ENCODE measurements around the gene PARP1. TPM values are rescaled to one million over a fixed set of nuclear protein-coding genes. Genes with fewer than 3 reads are reported as not detected.
A peak's percentile ranks its signal among the peaks of the same experiment; 100 is the strongest.

The PARP1 gene
- total RNA-seq, 1 donor from 2014 or later: 156 TPM

GRCh38 chr1:226381226-226381998 lies 26.5 kb downstream of the PARP1 start:
- DNase-seq (ENCODE audit: low read depth, low spot score): no peak

GRCh38 chr1:226378071-226378470 lies 29.8 kb downstream of the PARP1 start:
- no peak for DNase-seq (ENCODE audit: low read depth, low spot score)

GRCh38 chr1:226376300-226376699 lies 31.6 kb downstream of the PARP1 start:
- DNase-seq (ENCODE audit: low read depth, low spot score): no peak

GRCh38 chr1:226373376-226373775 lies 34.5 kb downstream of the PARP1 start:
- no peak for DNase-seq (ENCODE audit: low read depth, low spot score)

GRCh38 chr1:226372885-226373284 lies 35.0 kb downstream of the PARP1 start:
- no peak for DNase-seq (ENCODE audit: low read depth, low spot score)

GRCh38 chr1:226371866-226372490 lies 35.9 kb downstream of the PARP1 start:
- no peak for DNase-seq (ENCODE audit: low read depth, low spot score)

DNA sequence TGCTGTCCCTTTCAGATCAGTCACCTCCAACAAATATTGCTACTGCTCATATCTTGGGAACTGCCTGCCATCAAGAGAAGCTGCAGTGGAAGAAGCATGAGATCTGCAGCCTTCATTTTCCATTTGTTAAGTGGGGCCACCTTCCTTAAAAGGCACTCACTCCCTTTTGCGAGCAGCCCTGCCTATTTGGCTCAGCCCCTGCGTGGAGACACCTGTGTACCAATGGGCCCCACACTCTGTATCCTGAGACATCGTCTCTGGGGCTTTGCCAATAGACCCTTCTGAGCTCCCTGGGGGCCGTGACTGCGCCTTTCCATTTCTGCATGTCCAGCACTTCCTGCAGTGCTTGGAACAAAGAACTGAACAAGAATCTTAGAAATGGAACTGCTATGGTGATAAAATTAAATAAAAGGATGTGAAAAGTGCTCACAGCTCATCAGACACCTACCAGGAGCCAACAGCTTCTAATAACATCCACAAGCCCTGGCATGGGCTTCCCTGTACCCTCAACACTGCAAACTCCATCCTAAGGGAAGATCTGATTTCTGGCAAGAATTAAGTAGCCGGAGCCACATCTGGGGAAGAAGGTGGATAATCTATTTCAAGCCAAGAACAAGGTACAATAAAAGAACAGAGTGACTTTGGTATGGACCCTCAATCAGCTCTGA lies 36.7 kb downstream of the PARP1 start:
- DNase-seq (ENCODE audit: low read depth, low spot score): no peak

DNA sequence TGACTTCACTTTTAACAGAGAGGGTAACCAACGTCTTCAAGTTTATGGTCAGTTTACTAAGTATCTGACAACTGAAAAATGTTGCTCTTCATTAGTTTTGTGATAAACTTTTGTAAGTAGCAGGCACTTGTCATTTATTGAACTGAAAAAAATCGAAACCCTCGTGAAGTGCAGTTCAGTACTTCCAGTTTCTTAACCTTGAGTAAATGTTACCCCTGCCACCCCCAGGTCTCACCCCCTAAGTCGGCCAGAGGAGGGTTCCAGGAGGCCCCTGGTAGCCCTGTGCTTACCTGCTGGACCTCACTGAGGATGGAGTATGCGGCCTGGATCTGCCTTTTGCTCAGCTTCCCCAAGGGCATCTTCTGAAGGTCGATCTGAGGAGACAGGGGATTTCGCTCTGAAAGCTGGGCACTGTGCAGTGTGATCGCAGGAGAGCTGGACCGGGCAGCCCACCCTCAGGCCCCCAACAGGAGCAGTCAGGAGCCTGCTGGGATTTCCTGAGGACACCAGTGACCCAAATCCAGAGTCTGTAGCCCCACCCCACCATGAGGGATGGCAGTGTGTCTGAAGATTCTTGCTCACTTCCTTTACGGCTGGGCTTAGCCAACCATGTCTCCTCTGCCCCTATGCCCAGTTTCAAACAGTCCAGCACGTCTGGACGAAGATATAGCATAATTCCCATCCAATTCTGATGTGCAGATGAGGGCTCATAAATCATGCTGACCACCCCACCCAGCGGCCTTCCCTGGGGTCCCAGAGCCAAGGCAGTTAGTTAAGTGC lies 37.6 kb downstream of the PARP1 start:
- DNase-seq (ENCODE audit: low read depth, low spot score): no peak

- DNase-seq (ENCODE audit: low read depth, low spot score): no peak
These were observed 38.8 kb downstream of the PARP1 start for GRCh38 chr1:226369110-226369509.

DNA sequence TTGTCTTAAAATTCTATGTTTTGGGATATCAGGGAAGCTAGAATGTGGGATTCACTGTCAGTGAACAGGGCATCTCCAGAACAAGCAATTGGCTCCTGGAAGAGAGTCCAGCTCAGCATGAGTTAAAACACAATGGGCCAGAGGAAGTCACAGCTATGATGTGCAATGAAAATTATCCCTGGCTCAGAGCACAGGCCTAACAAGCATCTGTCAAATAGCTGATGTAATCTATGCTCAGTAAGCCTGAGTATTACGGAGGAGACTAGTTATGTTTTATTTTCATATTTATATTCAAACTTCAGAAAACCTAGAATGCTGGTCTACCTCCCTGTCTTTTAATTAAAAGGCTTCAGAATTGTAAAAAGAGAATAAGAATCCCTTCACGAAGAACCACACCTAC lies 41.6 kb downstream of the PARP1 start:
- no peak for DNase-seq (ENCODE audit: low read depth, low spot score)

GRCh38 chr1:226365831-226366231 lies 42.1 kb downstream of the PARP1 start:
- DNase-seq (ENCODE audit: low read depth, low spot score): peak; percentile 8

- DNase-seq (ENCODE audit: low read depth, low spot score): no peak
These were observed 42.9 kb downstream of the PARP1 start for GRCh38 chr1:226364901-226365565.

DNA sequence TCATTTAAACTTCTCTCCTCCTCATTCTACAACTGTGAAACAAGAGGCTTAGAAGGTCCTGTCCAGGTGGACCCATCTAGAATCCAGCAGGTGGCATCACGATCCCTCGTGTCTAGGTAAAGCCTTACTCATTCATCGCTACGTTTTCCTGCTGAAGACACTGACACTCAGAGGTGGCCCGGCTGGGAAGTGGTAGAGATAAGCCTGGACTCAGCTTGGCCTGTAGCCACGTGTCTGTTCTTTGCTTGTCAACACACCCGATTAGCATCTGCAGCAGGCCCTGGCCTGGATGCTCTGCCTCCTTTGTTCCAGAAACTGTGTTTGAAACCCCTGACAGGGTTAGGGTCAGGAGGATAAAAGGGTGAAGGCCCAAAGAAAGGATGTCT lies 43.4 kb downstream of the PARP1 start:
- no peak for DNase-seq (ENCODE audit: low read depth, low spot score)

GRCh38 chr1:226363801-226364513 lies 43.9 kb downstream of the PARP1 start:
- no peak for DNase-seq (ENCODE audit: low read depth, low spot score)

DNA sequence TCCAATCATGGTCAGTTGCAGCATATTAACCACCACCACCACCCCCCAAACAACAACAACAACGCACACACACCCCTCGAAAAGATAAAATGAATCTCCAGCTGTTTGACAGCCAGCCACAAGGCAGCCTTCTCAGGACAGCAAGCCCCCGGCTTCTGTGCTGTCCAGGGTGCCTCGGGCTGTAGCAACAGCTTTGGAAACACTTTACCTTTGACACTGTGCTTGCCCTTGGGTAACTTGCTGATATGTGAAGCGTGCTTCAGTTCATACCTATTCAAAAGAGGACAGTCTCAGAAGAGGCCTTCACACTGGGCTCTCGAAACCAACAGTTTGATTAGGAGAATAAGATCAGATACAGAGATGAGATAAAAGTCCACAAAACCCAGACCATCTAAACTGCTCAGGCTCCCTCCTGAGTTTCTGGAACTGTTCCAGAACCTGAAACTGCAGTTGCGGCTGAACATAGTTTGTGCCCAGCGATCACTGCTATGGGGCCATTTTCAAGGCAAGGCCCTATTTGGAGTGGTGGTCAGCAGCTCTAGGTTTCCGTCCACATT lies 44.9 kb downstream of the PARP1 start:
- DNase-seq (ENCODE audit: low read depth, low spot score): no peak

DNA sequence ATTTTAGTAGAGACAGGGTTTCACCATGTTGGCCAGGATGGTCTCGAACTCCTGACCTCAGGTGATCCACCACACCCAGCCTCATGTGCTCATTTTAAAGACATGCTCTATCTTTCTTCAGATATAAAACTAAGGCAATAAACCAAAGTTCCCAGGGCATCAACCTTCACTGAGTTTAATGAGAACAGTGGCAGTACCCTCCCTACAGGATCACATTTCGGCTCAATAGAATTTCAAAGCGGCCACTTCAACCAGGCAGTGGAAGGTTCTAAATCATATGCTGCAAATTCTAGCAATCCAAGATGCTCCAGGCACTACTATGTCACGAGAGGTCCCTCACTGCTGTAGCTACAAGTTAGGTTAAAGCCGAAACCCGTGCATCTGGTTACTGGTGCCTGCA lies 45.5 kb downstream of the PARP1 start:
- DNase-seq (ENCODE audit: low read depth, low spot score): no peak

DNA sequence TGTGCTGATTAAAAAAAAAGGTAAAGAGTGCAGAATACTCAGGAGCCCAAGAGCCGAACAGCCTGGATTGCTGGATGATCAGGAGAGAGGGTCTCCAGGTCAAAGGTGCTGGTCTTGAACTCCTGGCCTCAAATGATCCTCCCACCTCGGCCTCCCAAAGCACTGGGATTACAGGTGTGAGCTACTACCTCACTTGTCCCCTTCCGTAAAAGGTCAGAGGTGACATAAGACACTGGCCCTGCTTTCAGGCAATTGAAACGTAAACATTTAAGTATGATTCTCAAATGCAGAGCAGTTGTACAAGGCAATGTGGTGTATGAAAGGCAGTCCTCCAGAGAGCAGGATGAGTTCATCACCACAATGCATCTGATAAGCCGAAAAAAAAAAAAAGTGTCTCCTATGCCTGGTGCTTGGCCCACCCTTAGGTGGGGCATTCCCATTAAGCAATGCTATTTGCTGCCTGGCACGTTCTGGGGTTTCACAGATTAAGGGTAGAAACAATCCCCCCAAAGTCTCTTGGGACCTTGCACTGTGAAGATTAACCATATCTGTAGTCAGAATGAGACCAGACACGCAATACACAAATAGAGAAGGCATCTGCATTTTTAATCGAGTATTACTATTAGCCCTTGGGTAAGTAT lies 47.7 kb downstream of the PARP1 start:
- DNase-seq (ENCODE audit: low read depth, low spot score): no peak

DNA sequence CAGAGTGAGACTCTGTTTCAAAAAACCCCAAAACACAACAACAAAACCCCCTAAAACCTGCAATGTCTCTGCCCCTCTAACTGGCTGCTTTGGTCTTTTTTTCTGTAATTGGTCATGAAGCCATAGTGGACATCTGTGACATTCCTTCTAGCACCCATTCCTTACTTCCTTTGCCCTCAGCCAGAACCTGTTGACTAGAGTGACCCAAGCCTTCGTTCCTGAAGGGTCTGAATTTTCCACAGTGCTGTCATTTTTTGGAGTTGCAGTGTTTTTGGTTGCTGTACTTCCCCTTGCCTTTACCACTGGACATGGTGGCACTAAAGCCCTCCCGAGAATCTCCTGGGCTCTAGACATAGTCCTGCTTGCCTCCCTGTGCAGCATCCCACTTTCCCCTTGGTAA lies 50.5 kb downstream of the PARP1 start:
- no peak for DNase-seq (ENCODE audit: low read depth, low spot score)

GRCh38 chr1:226355669-226356551 lies 52.0 kb downstream of the PARP1 start:
- DNase-seq (ENCODE audit: low read depth, low spot score): no peak

Data from pulmonary artery endothelial cell (primary cell).